A549 (cell line): ENCODE results near the gene EPB41L2. TPM values are rescaled to one million over a fixed set of nuclear protein-coding genes. Genes with fewer than 3 reads are reported as not detected.

Experiments used
- ATAC-seq, 2 experiments: fragments of 200-7000 bp in 1 of 2; fragments of >200 bp in 1 of 2; cut with Nextera tagmentation in 1 of 2; cut with Tn5 transposase in 1 of 2; 3 replicates each; pipeline versions ENCODE4 v1.8.0 to v1.9.1; 2018 to 2020; ENCODE audit warnings: mild to moderate bottlenecking in 1 of 2, moderate library complexity in 1 of 2
- CTCF ChIA-PET: fragments of 300-600 bp; sonication (Branson Sonifier 250); formaldehyde crosslinking; extraction: SDS; loops from one replicate; lab custom pipeline; 2021; ENCODE audit warnings: antibody characterized with exemption, inconsistent platforms; lab: Yijun Ruan, JAX
- POLR2A ChIA-PET: fragments of 350-600 bp; formaldehyde crosslinking; extraction: SDS; loops from one replicate; lab custom pipeline; 2021; ENCODE audit warnings: antibody characterized with exemption, inconsistent platforms; lab: Yijun Ruan, JAX
- DNase-seq, 2 experiments: peaks; one replicate each; pipeline versions ENCODE4 v3.0.0 to v3.0.0-alpha.2; 2011 to 2016; ENCODE audit warnings: low read depth in 1 of 2, low spot score in 1 of 2
- FAIRE-seq: peaks from 2 replicates; lab custom pipeline; 2011; peaks lifted over from hg19 to GRCh38; lab: Jason Lieb, UNC
- H3K27ac ChIP-seq, 2 experiments: fragments of >200 bp; sonication (Bioruptor Twin); formaldehyde crosslinking; 3 replicates each; pipeline ENCODE4 v1.5.1; 2016 to 2017
- H3K4me1 ChIP-seq: fragments of >200 bp; sonication (Bioruptor Twin); formaldehyde crosslinking; 3 replicates; pipeline ENCODE4 v1.6.1; 2016
- H3K4me2 ChIP-seq: fragments of >200 bp; sonication (Bioruptor Twin); formaldehyde crosslinking; 3 replicates; pipeline ENCODE4 v1.6.1; 2016
- H3K4me3 ChIP-seq: fragments of >200 bp; sonication (Bioruptor Twin); formaldehyde crosslinking; 3 replicates; pipeline ENCODE4 v1.5.1; 2016
- H3K9me3 ChIP-seq: fragments of >200 bp; sonication (Bioruptor Twin); formaldehyde crosslinking; 3 replicates; pipeline ENCODE4 v1.6.1; 2016
- CBX8 ChIP-seq: fragments of 200-600 bp; sonication (generic); IDR thresholded peaks from 2 replicates; pipeline ENCODE4 v1.6.1; 2016
- CEBPB ChIP-seq, 2 experiments: fragments of >200 bp in 1 of 2; sonication (Bioruptor Twin) in 1 of 2; formaldehyde crosslinking in 1 of 2; IDR thresholded peaks; 2 replicates each; pipeline ENCODE4 v1.6.1; 2012 to 2016
- CHD2 ChIP-seq: fragments of 150-350 bp; IDR thresholded peaks from 2 replicates; pipeline ENCODE4 v1.6.1; 2014; ENCODE audit warnings: low read length; ENCODE audit not compliant: partially characterized antibody
- EHMT2 ChIP-seq: fragments of 200-600 bp; sonication (generic); IDR thresholded peaks from 2 replicates; pipeline ENCODE4 v1.6.1; 2016; ENCODE audit warnings: antibody characterized with exemption, low read depth, mild to moderate bottlenecking, moderate library complexity
- ESRRA ChIP-seq: fragments of 150-350 bp; IDR thresholded peaks from 2 replicates; pipeline ENCODE4 v1.6.1; 2014; ENCODE audit warnings: mild to moderate bottlenecking, low read length, borderline replicate concordance
- FOXS1 ChIP-seq: fragments of 250-450 bp; sonication (Bioruptor Pico); IDR thresholded peaks from 2 replicates; pipeline ENCODE4 v1.5.0; 2020; ENCODE audit warnings: mild to moderate bottlenecking, moderate library complexity
- GATA3 ChIP-seq: IDR thresholded peaks from 2 replicates; pipeline ENCODE4 v1.6.1; 2012; ENCODE audit warnings: borderline replicate concordance
- HEYL ChIP-seq: fragments of 250-450 bp; sonication (Bioruptor Pico); IDR thresholded peaks from 2 replicates; pipeline ENCODE4 v1.8.0; 2021; ENCODE audit warnings: mild to moderate bottlenecking, moderate library complexity
- HOXA7 ChIP-seq: fragments of 250-450 bp; sonication (Bioruptor Pico); IDR thresholded peaks from 2 replicates; pipeline ENCODE4 v1.5.0; 2020; ENCODE audit warnings: mild to moderate bottlenecking, moderate library complexity
- HOXB13 ChIP-seq: fragments of 250-450 bp; sonication (Bioruptor Pico); IDR thresholded peaks from 2 replicates; pipeline ENCODE4 v1.5.0; 2020; ENCODE audit warnings: low read depth, mild to moderate bottlenecking, moderate library complexity
- JUN ChIP-seq, 2 experiments: fragments of >200 bp; sonication (Bioruptor Twin); formaldehyde crosslinking; IDR thresholded peaks; 2 replicates in 1 of 2; 3 replicates in 1 of 2; pipeline ENCODE4 v1.6.1; 2016 to 2017
- JUNB ChIP-seq: fragments of >200 bp; sonication (Bioruptor Twin); formaldehyde crosslinking; IDR thresholded peaks from 2 replicates; pipeline ENCODE4 v1.6.1; 2016
- MAZ ChIP-seq: fragments of 150-350 bp; IDR thresholded peaks from 2 replicates; pipeline ENCODE4 v1.6.1; 2014; ENCODE audit warnings: antibody characterized with exemption, low read depth, low read length, borderline replicate concordance
- NFE2L2 ChIP-seq: fragments of 150-350 bp; conservative IDR thresholded peaks from 2 replicates; pipeline ENCODE4 v1.6.1; 2014; ENCODE audit warnings: low read length
- RCOR1 ChIP-seq: fragments of 150-350 bp; IDR thresholded peaks from 2 replicates; pipeline ENCODE4 v1.6.1; 2014; ENCODE audit warnings: antibody characterized with exemption, low read length, low read depth
- RNF2 ChIP-seq: fragments of 200-600 bp; sonication (generic); IDR thresholded peaks from 2 replicates; pipeline ENCODE4 v1.6.1; 2016; ENCODE audit warnings: low read depth, mild to moderate bottlenecking, antibody characterized with exemption, moderate library complexity, borderline replicate concordance
- SREBF2 ChIP-seq: fragments of 450-650 bp; IDR thresholded peaks from 2 replicates; pipeline ENCODE4 v1.6.1; 2014; ENCODE audit warnings: mild to moderate bottlenecking, moderate library complexity
- ZFP36 ChIP-seq: fragments of 450-650 bp; IDR thresholded peaks from 2 replicates; pipeline ENCODE4 v1.6.1; 2014; ENCODE audit warnings: borderline replicate concordance; ENCODE audit not compliant: partially characterized antibody
- ZSCAN20 ChIP-seq: fragments of 250-450 bp; sonication (Bioruptor Pico); IDR thresholded peaks from 2 replicates; pipeline ENCODE4 v1.8.0; 2022; ENCODE audit warnings: mild to moderate bottlenecking, moderate library complexity
- WGBS: methylation state at CpG from one replicate; pipeline ENCODE4 v1.1.6; 2017; ENCODE audit errors: missing lambda C conversion rate; 5-methylcytosine and 5-hydroxymethylcytosine counted together
- polyA plus RNA-seq, 4 experiments: library from polyadenylated mRNA; depleted of rRNA in 3 of 4; stranded (reverse); fragments of >200 nt; fragmentation: RNase III in 1 of 4; extraction: RNeasy Plus Mini Kit Qiagen cat#74134 plus additional on column Dnase treatment in 1 of 4; gene quantifications; 2 replicates in 3 of 4; 3 replicates in 1 of 4; pipeline ENCODE4 v1.2.3, GENCODE V29; 2011 to 2017
- TF ChIP-seq, protein P1 (sequence below): fragments of 200-600 bp; sonication (generic); IDR thresholded peaks from 2 replicates; pipeline ENCODE4 v1.6.1; 2016; ENCODE audit warnings: antibody characterized with exemption, mild to moderate bottlenecking, moderate library complexity
- TF ChIP-seq, protein P2 (sequence below): fragments of >200 bp; sonication (Bioruptor Twin); formaldehyde crosslinking; IDR thresholded peaks from 3 replicates; pipeline ENCODE4 v1.5.1; 2016
- TF ChIP-seq, protein P3 (sequence below): IDR thresholded peaks from 2 replicates; pipeline ENCODE4 v1.6.1; 2012
- TF ChIP-seq, protein P4 (sequence below): fragments of >200 bp; sonication (Bioruptor Twin); formaldehyde crosslinking; IDR thresholded peaks from 3 replicates; pipeline ENCODE4 v1.6.1; 2016
- TF ChIP-seq, protein P5 (sequence below): fragments of >200 bp; sonication (Bioruptor Twin); formaldehyde crosslinking; IDR thresholded peaks from 2 replicates; pipeline ENCODE4 v1.6.1; 2016

The EPB41L2 gene
- polyA plus RNA-seq, 2 of the 4 experiments (the other 2 are of a cell fraction) = 42.9 to 50.3 TPM

DNA sequence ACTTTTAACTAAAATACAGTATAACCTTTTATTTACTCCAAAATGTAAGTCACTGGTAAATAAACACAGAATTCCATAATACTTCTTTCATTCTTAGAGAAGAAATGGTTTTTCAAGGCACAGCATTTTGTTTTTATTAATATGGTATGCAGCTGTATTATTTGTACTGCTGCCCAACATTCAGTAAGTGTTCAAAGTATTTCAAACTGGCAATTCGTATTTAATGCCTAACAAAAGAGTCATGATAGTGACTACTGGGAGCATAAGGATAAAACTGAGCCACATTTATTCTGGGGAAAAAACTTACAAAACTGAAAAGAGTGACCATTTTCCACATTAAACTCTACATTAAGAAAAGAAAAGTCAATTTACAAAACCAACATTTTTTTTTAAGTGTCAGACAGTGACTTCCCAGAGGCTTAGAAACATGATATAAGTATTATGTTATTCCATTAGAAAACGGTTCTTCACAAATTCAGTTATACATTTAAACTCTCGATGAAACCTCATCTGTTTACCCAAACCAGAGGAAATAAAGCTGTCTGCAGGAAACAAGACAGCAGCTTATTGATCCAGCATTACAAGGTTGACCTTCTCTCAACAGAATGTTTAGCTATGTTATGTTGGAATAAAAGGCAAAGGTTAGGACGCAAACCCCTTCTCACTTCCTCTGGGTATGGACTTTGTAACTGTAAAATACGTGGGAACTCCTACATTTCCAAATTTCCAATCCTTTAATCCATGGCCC is 24.3 kb downstream of the EPB41L2 start:
- POLR2A ChIA-PET = no interaction called here
- no peak overlapping the region for H3K4me3 ChIP-seq
- no peak for TF ChIP-seq CHD2
- TF ChIP-seq, protein P1, sequence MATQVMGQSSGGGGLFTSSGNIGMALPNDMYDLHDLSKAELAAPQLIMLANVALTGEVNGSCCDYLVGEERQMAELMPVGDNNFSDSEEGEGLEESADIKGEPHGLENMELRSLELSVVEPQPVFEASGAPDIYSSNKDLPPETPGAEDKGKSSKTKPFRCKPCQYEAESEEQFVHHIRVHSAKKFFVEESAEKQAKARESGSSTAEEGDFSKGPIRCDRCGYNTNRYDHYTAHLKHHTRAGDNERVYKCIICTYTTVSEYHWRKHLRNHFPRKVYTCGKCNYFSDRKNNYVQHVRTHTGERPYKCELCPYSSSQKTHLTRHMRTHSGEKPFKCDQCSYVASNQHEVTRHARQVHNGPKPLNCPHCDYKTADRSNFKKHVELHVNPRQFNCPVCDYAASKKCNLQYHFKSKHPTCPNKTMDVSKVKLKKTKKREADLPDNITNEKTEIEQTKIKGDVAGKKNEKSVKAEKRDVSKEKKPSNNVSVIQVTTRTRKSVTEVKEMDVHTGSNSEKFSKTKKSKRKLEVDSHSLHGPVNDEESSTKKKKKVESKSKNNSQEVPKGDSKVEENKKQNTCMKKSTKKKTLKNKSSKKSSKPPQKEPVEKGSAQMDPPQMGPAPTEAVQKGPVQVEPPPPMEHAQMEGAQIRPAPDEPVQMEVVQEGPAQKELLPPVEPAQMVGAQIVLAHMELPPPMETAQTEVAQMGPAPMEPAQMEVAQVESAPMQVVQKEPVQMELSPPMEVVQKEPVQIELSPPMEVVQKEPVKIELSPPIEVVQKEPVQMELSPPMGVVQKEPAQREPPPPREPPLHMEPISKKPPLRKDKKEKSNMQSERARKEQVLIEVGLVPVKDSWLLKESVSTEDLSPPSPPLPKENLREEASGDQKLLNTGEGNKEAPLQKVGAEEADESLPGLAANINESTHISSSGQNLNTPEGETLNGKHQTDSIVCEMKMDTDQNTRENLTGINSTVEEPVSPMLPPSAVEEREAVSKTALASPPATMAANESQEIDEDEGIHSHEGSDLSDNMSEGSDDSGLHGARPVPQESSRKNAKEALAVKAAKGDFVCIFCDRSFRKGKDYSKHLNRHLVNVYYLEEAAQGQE = no peak
- TF ChIP-seq, protein P2, sequence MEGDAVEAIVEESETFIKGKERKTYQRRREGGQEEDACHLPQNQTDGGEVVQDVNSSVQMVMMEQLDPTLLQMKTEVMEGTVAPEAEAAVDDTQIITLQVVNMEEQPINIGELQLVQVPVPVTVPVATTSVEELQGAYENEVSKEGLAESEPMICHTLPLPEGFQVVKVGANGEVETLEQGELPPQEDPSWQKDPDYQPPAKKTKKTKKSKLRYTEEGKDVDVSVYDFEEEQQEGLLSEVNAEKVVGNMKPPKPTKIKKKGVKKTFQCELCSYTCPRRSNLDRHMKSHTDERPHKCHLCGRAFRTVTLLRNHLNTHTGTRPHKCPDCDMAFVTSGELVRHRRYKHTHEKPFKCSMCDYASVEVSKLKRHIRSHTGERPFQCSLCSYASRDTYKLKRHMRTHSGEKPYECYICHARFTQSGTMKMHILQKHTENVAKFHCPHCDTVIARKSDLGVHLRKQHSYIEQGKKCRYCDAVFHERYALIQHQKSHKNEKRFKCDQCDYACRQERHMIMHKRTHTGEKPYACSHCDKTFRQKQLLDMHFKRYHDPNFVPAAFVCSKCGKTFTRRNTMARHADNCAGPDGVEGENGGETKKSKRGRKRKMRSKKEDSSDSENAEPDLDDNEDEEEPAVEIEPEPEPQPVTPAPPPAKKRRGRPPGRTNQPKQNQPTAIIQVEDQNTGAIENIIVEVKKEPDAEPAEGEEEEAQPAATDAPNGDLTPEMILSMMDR = no peak
- TF ChIP-seq, protein P3, sequence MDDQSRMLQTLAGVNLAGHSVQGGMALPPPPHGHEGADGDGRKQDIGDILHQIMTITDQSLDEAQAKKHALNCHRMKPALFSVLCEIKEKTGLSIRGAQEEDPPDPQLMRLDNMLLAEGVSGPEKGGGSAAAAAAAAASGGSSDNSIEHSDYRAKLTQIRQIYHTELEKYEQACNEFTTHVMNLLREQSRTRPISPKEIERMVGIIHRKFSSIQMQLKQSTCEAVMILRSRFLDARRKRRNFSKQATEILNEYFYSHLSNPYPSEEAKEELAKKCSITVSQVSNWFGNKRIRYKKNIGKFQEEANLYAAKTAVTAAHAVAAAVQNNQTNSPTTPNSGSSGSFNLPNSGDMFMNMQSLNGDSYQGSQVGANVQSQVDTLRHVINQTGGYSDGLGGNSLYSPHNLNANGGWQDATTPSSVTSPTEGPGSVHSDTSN = no peak
- TF ChIP-seq MAZ = no peak
- TF ChIP-seq, protein P4, sequence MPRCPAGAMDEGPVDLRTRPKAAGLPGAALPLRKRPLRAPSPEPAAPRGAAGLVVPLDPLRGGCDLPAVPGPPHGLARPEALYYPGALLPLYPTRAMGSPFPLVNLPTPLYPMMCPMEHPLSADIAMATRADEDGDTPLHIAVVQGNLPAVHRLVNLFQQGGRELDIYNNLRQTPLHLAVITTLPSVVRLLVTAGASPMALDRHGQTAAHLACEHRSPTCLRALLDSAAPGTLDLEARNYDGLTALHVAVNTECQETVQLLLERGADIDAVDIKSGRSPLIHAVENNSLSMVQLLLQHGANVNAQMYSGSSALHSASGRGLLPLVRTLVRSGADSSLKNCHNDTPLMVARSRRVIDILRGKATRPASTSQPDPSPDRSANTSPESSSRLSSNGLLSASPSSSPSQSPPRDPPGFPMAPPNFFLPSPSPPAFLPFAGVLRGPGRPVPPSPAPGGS = no peak
- TF ChIP-seq, all 56 proteins: peak for 0
- CTCF ChIA-PET = no interaction called here
- Histone ChIP-seq H3K9me3 (no peaks in the 10 kb centered on the region), H3K27ac (no peak overlapping the region), H3K4me2 (0 out of 3 replicates have a peak overlapping the region, but pooled peaks have one; percentile 11), H3K4me1 (peaks cover 13% of the 10 kb centered on the region)
- no peak for DNase-seq
- no peak for FAIRE-seq
- no peak for ATAC-seq
- 73% methylated on average over 5 of the region's 5 CpGs for WGBS

DNA sequence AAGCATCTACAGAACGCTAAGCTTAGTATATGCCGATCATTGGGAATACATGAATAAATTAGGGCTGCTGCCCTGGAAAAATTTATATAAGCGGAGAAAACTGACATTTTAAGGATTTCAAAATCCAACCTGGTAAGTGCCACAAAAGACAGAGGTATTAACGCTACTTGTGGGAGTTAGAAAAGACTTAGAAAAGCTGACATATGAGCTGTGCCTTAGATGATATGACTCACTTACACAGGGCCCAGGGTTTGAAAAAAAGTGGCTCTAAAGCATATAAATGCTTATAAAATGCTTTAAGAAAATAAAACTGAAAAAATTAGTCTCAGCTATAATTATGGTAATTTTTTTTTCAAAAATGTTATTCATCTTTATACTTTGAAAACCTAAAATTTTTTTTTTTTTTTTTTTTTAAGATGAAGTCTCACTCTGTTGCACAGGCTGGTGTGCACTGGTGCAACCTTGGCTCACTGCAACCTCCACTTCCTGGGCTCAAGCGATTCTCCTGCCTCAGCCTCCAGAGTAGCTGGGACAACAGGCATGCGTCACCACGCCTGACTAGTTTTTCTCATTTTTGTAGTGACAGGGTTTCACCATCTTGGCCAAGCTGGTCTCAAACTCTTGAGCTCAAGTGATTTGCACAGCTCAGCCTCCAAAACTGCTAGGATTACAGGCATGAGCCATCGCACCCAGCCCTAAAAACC is 25.7 kb downstream of the EPB41L2 start:
- no peak overlapping the region for H3K4me3 ChIP-seq
- H3K9me3 ChIP-seq = no peaks in the 10 kb centered on the region
- H3K4me2 ChIP-seq = no peak overlapping the region
- peaks cover 9% of the 10 kb centered on the region; the same call in 2 of the 3 replicates for H3K4me1 ChIP-seq
- FAIRE-seq (no peak), DNase-seq (no peak), ATAC-seq (no peak)
- 79% methylated on average over 8 of the region's 8 CpGs for WGBS
- TF ChIP-seq ZFP36 (no peak), FOXS1 (CRISPR knock-in tag) (no peak), EHMT2 (no peak), SREBF2 (no peak), HOXB13 (CRISPR knock-in tag) (no peak), ESRRA (no peak), CEBPB (IDR thresholded peaks at IDR 0.05) (no peak), JUN (IDR thresholded peaks at IDR 0.05) (no peak), HOXA7 (CRISPR knock-in tag) (no peak), RNF2 (no peak), GATA3 (no peak), ZSCAN20 (no peak), NFE2L2 (no peak), RCOR1 (no peak), HEYL (CRISPR knock-in tag) (no peak), CBX8 (no peak), JUNB (no peak)
- TF ChIP-seq, protein P5, sequence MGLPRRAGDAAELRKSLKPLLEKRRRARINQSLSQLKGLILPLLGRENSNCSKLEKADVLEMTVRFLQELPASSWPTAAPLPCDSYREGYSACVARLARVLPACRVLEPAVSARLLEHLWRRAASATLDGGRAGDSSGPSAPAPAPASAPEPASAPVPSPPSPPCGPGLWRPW = no peak
- TF ChIP-seq, protein P4 = no peak
- TF ChIP-seq, protein P3 = no peak
- ChIA-PET CTCF (interaction anchor here (2.1 kb wide), 1 partner anchor 152 kb away, joined by 5 read pairs; no protein-coding TSS in a partner anchor), POLR2A (no interaction called here)
- H3K27ac ChIP-seq = no peak overlapping the region
